ACC112 (cell line): ENCODE results near the gene SHB.

ENCODE experiments used
- H2AFZ ChIP-seq: fragments of 200-600 bp; sonication (generic); one replicate; pipeline ENCODE4 v1.6.0; 2017; ENCODE audit warnings: antibody characterized with exemption, low read length; ENCODE audit not compliant: unreplicated experiment
- H3K27ac ChIP-seq: fragments of 200-600 bp; sonication (generic); 2 replicates; pipeline ENCODE4 v1.5.1; 2014; ENCODE audit warnings: low read depth, mild to moderate bottlenecking, antibody characterized with exemption, low read length, moderate library complexity
- H3K27me3 ChIP-seq: fragments of 200-600 bp; sonication (generic); 2 replicates; pipeline ENCODE4 v1.6.1; 2014; ENCODE audit warnings: mild to moderate bottlenecking, antibody characterized with exemption, low read length, moderate library complexity, mixed read lengths; ENCODE audit not compliant: insufficient read depth
- H3K36me3 ChIP-seq: fragments of 200-600 bp; sonication (generic); 2 replicates; pipeline ENCODE4 v1.6.1; 2016; ENCODE audit warnings: mild to moderate bottlenecking, antibody characterized with exemption, low read length, moderate library complexity, mixed read lengths; ENCODE audit not compliant: insufficient read depth
- H3K4me1 ChIP-seq: fragments of 200-600 bp; sonication (generic); one replicate; pipeline ENCODE4 v1.6.1; 2016; ENCODE audit warnings: low read length, mixed read lengths; ENCODE audit not compliant: insufficient read depth, unreplicated experiment, control insufficient read depth
- H3K4me3 ChIP-seq: fragments of 200-600 bp; sonication (generic); 2 replicates; pipeline ENCODE4 v1.5.1; 2014; ENCODE audit warnings: mild to moderate bottlenecking, low read depth, low read length
- H3K79me2 ChIP-seq: fragments of 200-600 bp; sonication (generic); one replicate; pipeline ENCODE4 v1.6.0; 2016; ENCODE audit warnings: low read length; ENCODE audit not compliant: control insufficient read depth, unreplicated experiment, insufficient read depth

The SHB gene

DNA sequence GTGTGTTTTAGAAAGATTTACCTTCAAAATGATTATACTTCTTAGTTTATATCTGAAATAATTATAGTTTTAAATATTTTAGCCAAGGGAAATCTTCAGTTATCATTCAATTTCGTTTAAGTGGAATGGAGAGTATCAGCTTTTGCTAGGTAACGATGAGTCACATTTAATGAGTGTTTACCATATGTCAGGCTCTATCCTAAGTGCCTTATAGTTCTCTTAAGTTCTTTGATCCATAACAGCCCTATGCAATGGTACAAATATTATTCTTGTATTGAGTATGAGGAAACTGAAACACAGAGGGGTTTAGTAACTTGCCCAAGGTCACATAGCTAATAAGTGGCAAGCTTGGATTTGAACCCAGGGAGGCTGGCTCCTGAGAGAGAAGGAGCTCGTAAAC is 37.5 kb upstream of the SHB start:
- no peak overlapping the region for H3K27ac ChIP-seq
- no peaks in the 10 kb centered on the region for H3K79me2 ChIP-seq
- no peak overlapping the region for H3K4me3 ChIP-seq
- H3K4me1 ChIP-seq: no peaks in the 10 kb centered on the region
- H3K27me3 ChIP-seq: peaks cover 22% of the 10 kb centered on the region; the same call in 1 of the 2 replicates
- no peaks in the 10 kb centered on the region for H3K36me3 ChIP-seq
- no peak overlapping the region for H2AFZ ChIP-seq

GRCh38 chr9:38103340-38103739 is 34.3 kb upstream of the SHB start:
- Histone ChIP-seq H3K4me3 (no peak overlapping the region), H3K79me2 (no peaks in the 10 kb centered on the region)

GRCh38 chr9:38101423-38101822 is 32.4 kb upstream of the SHB start:
- Histone ChIP-seq H2AFZ (no peak overlapping the region), H3K4me3 (no peak overlapping the region), H3K79me2 (no peaks in the 10 kb centered on the region), H3K36me3 (no peaks in the 10 kb centered on the region), H3K4me1 (no peaks in the 10 kb centered on the region), H3K27ac (no peak overlapping the region), H3K27me3 (peaks cover 41% of the 10 kb centered on the region)

More at GRCh38 chr9:38103340-38103739, 34.3 kb upstream of the SHB start:
- H3K27me3 ChIP-seq: peaks cover 40% of the 10 kb centered on the region
- H3K4me1 ChIP-seq: no peaks in the 10 kb centered on the region
- H3K36me3 ChIP-seq: no peaks in the 10 kb centered on the region
- H2AFZ ChIP-seq: no peak overlapping the region
- no peak overlapping the region for H3K27ac ChIP-seq

DNA sequence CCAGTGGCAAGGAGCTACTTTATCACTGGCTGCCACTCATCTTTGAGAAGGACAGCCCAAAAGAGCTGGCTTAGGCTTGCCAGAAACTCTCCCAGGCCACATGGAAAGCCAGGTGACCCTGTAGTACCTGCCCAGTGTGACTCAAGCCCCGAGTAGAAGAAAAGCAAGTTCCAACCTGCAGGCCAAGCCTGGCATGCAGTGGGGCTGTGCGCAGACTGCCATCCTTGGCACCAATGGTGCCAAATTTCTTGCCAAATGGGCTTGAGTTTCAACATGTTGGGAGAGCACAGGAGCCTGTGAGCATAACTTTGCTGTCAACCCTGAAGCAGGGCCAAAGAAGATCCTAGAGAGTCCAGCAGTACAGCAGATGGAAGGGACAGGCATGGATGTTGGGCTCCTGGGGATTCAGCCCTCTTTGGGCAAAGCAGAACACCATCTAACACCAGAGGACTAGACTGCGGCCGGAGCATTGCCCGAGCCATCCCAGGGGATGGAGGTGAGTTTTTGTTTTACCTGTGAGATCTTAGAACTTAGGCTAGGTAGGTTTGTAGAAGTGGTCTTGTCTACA is 27.3 kb upstream of the SHB start:
- Histone ChIP-seq H3K36me3 (no peaks in the 10 kb centered on the region), H3K4me3 (no peak overlapping the region), H2AFZ (no peak overlapping the region), H3K27ac (no peak overlapping the region), H3K27me3 (peaks cover 38% of the 10 kb centered on the region), H3K4me1 (no peaks in the 10 kb centered on the region), H3K79me2 (no peaks in the 10 kb centered on the region)

DNA sequence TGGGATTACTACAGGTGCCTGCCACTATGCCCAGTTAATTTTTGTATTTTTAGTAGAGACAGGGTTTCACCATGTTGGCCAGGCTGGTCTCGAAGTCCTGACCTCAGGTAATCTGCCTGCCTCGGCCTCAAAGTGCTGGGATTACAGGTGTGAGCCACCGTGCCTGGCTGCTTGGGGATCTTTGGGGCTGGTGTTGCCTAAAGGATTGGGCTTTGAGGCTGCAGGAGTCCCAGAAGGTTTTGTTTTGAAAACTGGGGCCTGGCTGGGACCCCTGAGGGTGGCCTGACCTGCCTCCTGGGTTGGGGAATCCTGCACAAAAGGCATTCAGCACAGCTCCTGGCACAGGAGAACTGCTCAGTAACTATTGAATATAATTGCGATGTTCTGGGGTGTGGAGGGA is 25.1 kb upstream of the SHB start:
- no peaks in the 10 kb centered on the region for H3K36me3 ChIP-seq
- H3K4me1 ChIP-seq: no peaks in the 10 kb centered on the region
- peaks cover 17% of the 10 kb centered on the region for H3K27me3 ChIP-seq
- no peak overlapping the region for H3K4me3 ChIP-seq
- H3K79me2 ChIP-seq: no peaks in the 10 kb centered on the region
- H3K27ac ChIP-seq: no peak overlapping the region
- no peak overlapping the region for H2AFZ ChIP-seq

- Histone ChIP-seq H3K4me3 (no peak overlapping the region), H3K4me1 (no peaks in the 10 kb centered on the region), H3K27me3 (0 out of 2 replicates have a peak, but pooled peaks cover 5% of the 10 kb centered on the region), H3K79me2 (no peaks in the 10 kb centered on the region), H3K36me3 (no peaks in the 10 kb centered on the region), H3K27ac (no peak overlapping the region), H2AFZ (no peak overlapping the region)
These were observed 23.6 kb upstream of the SHB start for GRCh38 chr9:38092656-38093055.

GRCh38 chr9:38092200-38092524 is 23.1 kb upstream of the SHB start:
- Histone ChIP-seq H3K36me3 (no peaks in the 10 kb centered on the region), H3K4me3 (no peak overlapping the region), H3K27me3 (0 out of 2 replicates have a peak, but pooled peaks cover 5% of the 10 kb centered on the region), H3K4me1 (no peaks in the 10 kb centered on the region), H3K79me2 (no peaks in the 10 kb centered on the region), H3K27ac (no peak overlapping the region), H2AFZ (no peak overlapping the region)

GRCh38 chr9:38091310-38092199 is 22.5 kb upstream of the SHB start:
- Histone ChIP-seq H3K27ac (no peak overlapping the region), H3K27me3 (0 out of 2 replicates have a peak, but pooled peaks cover 5% of the 10 kb centered on the region), H3K79me2 (no peaks in the 10 kb centered on the region), H2AFZ (no peak overlapping the region), H3K4me1 (no peaks in the 10 kb centered on the region), H3K4me3 (no peak overlapping the region), H3K36me3 (no peaks in the 10 kb centered on the region)

- Histone ChIP-seq H3K27ac (no peak overlapping the region), H3K4me1 (no peaks in the 10 kb centered on the region), H3K4me3 (no peak overlapping the region), H2AFZ (no peak overlapping the region), H3K79me2 (no peaks in the 10 kb centered on the region), H3K36me3 (no peaks in the 10 kb centered on the region), H3K27me3 (no peaks in the 10 kb centered on the region)
These were observed 21.1 kb upstream of the SHB start for GRCh38 chr9:38090170-38090569.

DNA sequence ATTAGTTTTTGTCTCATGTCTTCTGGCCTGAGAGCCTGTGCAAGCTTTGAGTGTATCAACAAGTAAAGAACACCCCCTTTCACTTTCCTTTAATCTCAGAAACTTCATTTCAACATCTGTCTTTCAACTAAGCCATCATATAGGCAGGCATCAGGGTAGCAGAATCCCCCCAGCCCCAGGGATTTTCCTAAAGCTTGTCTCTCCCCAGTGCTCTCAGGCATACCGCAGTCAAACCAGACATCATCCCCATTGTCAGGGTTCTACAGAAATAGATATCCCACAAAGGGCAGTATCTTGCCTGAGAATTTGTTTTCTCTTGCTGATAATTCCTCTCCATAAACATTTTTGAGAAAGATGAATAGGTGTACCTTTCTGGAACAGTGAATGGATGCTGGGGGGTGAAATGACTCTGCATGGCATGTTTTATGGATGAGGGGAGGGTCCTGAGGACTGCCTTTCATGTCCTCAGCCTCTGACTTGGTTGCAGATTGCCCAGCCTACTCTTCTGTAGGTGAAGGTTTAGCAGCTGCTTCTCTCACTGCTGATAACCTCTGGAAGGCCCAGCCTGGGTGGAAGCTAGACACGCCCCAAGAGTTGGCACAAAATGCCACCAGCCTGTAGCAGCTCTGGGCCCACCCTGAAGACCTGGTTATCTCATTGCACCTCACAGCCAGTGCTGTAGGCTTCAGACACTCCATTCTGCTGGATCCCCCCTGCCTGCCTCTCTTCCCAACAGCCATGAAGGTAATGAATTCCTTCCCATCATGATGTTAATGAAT is 20.5 kb upstream of the SHB start:
- Histone ChIP-seq H2AFZ (no peak overlapping the region), H3K27me3 (no peaks in the 10 kb centered on the region), H3K4me1 (no peaks in the 10 kb centered on the region), H3K27ac (no peak overlapping the region), H3K79me2 (no peaks in the 10 kb centered on the region), H3K4me3 (no peak overlapping the region), H3K36me3 (no peaks in the 10 kb centered on the region)
